H1 (cell line): ENCODE data around the gene ZC3H8. TPM values are rescaled to one million over a fixed set of nuclear protein-coding genes. Genes with fewer than 3 reads are reported as not detected.

Source experiments
- NANOG ChIP-seq: IDR thresholded peaks from 2 replicates; pipeline ENCODE4 v1.6.1; 2011; ENCODE audit warnings: low read length, low read depth, mild to moderate bottlenecking, inconsistent platforms; ENCODE audit not compliant: insufficient read depth, poor library complexity, severe bottlenecking
- RXRA ChIP-seq: IDR thresholded peaks from 2 replicates; pipeline ENCODE4 v1.6.1; 2011; ENCODE audit warnings: low read depth, mild to moderate bottlenecking, low read length, moderate library complexity; ENCODE audit not compliant: insufficient read depth
- polyA plus RNA-seq, 7 experiments: library from polyadenylated mRNA; depleted of rRNA in 3 of 7; stranded (reverse) in 5 of 7; unstranded in 2 of 7; fragments of >200 nt in 5 of 7; fragments of 200-250 nt in 2 of 7; gene quantifications; 1 replicate in 5 of 7; 2 replicates in 1 of 7; 4 replicates in 1 of 7; pipeline versions ENCODE4 v1.2.1 to v1.2.3, GENCODE V29; 2011 to 2013; ENCODE audit warnings: missing spikeins in 2 of 7, mixed read lengths in 2 of 7
- total RNA-seq: library from RNA; stranded (reverse); fragmentation: NEBNext Ultra II Directional; extraction: Animal tissue kit (Norgen Biotek cat#: 25700); gene quantifications from 2 replicates; pipeline ENCODE4 v1.2.1, GENCODE V29; 2021

Gene ZC3H8
- total and polyA plus RNA-seq, 2 of the 8 experiments (the other 6 are each of a cell fraction or from before 2014, with no cell fraction given): 1.9 to 7.1 TPM

GRCh38 chr2:112242384-112242783, 12.5 kb downstream of the ZC3H8 start (continued):
- no peak for TF ChIP-seq NANOG
- no peak for TF ChIP-seq RXRA
- TF ChIP-seq, all 59 proteins: peak for 0
